ENCODE measurements around the gene LTB.

Gene LTB

GRCh38 chr6:31551371-31551770 lies 30.9 kb downstream of the LTB start:
- DNase-seq (ENCODE audit: low read depth): peak; percentile 60

DNA sequence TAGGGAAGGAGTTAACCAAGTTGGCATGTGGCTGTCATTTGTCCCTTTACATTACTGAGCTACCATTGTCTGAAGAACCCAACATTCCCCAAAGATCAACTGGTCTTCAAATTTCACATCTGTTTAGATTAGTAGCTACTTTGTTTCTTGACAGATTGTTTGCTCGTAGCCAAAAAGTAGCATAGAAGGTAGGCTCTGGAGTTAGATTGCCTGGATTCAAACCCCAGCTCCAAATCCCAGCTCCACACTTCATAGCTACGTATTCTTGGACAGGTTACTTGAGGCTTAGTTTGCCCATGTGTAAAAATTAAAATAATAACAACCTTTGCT lies 33.7 kb downstream of the LTB start:
- no peak for DNase-seq (ENCODE audit: low read depth)

DNA sequence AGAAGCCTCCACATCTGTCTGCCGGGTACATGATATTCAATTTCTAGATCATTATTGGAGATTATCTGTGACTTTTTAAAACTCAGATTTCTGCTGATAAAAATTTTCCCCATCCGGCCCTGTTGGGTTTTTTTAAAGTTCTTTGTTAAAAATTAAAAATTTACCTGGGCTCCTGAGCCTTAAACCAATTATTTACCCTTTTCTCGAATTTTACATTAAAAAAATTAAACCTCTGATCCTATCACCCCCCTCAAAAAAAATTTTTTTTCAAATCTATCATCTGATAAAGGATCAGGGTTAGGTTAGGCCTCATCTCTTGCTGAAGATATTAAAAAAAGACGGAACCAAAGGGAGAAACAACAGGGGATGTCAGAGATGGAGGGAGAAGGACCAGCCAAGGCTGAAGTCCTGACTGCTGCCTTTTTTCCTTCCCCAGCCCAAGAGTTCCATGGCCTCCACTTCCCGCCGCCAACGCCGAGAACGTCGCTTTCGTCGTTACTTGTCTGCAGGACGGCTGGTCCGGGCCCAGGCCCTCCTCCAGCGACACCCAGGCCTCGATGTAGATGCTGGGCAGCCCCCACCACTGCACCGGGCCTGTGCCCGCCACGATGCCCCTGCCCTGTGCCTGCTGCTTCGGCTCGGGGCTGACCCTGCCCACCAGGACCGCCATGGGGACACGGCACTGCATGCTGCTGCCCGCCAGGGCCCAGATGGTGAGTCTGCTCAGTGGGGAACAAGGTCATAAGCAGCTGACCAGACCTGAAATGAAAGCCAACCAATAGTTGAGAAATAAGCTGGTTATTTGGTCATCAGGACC lies 34.3 kb downstream of the LTB start:
- no peak for DNase-seq (ENCODE audit: low read depth)

DNA sequence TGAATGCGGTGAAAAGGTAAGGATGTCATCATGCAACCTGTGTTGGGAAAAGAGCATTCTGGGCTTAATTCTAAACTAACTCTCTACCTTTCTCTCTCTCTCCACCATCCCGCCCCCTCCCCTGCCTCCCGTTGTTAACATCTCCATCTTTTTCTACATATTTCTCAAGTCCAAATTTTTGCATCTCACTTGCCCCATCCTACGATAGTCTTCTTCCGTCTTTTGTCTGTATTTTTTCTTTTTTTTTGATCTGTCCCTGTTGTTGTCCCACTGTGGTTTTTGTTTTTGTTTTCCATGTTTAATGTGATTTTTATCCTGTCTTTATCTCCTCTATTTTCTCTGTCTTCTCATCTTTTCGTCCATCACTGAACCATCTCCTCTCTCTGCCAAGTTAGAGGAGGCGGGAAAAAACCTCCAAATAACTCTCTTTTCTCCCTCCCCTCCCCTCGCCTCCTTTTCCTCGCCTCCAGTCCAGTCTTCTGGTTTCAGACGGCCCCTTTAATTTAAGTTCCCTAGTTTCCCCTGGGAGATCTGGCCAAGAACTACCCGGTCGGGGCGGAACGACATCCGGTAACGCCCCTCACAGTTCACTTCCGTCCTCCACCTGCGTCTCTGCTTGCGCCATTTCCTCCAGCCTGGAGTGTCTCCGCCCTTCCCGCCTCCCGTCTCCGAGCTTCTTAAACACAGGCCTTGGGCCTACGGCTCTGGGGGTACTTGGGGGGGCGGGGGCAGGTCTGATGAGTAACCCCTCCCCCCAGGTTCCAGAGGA lies 35.1 kb downstream of the LTB start, which contains the start of gene NFKBIL1:
Gene NFKBIL1, plus strand, starts transcription at position 651 of the 769 bp plus-strand sequence. Its CDS starts 87 bp downstream, at position 738.
- peak; percentile 85 for DNase-seq (ENCODE audit: low read depth)

GRCh38 chr6:31546339-31546957 lies 35.8 kb downstream of the LTB start, which contains the start of gene ATP6V1G2:
TSS of gene ATP6V1G2 (minus strand) at chr6:31546608. CDS start at chr6:31546559, 49 bp downstream.
- peak; percentile 76 for DNase-seq (ENCODE audit: low read depth)

- DNase-seq (ENCODE audit: low read depth): no peak
Measured at GRCh38 chr6:31545291-31545690, 36.9 kb downstream of the LTB start.

GRCh38 chr6:31544676-31545075 lies 37.5 kb downstream of the LTB start:
- no peak for DNase-seq (ENCODE audit: low read depth)

- DNase-seq (ENCODE audit: low read depth): no peak
Measured at GRCh38 chr6:31543639-31544038, 38.6 kb downstream of the LTB start.

- peak; percentile 92 for DNase-seq (ENCODE audit: low read depth)
Measured at GRCh38 chr6:31541658-31542521, 40.3 kb downstream of the LTB start, which contains the start of gene DDX39B. TSS of gene DDX39B (minus strand) at chr6:31542003. CDS start at chr6:31540532, 1,471 bp downstream.

DNA sequence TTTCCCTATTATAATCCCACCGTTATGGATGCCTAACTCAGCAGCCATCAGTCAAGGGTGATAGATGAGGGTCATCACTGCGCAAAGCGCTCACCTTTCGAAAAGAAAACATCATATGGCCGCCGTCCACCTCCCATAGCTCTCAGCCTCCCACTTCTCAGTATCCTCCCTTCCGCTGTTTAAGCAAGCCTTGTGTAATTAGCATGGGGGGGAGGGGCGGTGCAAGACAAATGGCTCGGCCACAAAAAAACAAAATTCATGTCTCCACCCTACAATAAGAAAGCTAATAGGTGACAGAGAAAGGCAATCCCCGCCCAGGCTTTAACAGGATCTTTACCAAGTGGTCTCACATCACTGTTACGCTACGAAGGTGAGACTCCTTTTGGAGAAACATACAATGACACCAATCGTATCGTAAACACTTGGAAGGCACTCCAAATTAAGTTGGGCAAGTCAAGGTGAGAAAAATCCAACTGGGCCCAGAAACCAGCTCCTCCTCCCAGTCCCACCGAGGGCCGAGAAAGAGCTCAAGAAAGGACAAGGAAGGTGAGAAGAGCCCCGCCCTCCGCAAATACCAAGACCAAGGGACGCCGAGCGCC lies 41.1 kb downstream of the LTB start:
- DNase-seq (ENCODE audit: low read depth): peak; percentile 74

- no peak for DNase-seq (ENCODE audit: low read depth)
Measured at GRCh38 chr6:31540640-31541039, 41.6 kb downstream of the LTB start.

DNA sequence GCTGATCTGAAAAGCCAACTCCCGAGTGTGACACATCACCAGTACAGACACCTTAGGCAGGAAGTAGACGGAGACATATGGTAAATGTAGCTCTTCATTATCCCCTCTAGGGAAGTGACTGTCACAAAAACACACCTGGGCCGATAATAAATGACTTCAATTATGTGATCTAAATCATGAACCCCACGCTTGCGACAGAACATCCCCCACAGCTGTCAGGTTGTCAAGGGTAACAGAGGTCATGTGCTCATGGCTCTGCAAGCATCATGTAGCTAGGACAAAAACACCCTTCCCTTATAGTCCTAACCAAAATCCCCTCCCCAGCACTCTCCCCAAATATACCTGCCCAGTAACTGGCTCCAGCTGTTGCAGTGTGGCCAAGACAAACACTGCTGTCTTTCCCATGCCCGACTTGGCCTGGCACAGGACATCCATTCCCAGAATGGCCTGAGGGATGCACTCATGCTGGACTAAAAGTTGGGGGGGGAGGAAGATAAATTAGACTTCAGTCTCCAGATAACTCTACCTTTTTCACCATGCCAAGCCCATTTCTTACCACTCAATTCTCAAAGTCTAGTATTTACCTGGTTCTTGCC lies 43.3 kb downstream of the LTB start:
- no peak for DNase-seq (ENCODE audit: low read depth)

- no peak for DNase-seq (ENCODE audit: low read depth)
Measured at GRCh38 chr6:31535538-31536324, 46.5 kb downstream of the LTB start.

DNA sequence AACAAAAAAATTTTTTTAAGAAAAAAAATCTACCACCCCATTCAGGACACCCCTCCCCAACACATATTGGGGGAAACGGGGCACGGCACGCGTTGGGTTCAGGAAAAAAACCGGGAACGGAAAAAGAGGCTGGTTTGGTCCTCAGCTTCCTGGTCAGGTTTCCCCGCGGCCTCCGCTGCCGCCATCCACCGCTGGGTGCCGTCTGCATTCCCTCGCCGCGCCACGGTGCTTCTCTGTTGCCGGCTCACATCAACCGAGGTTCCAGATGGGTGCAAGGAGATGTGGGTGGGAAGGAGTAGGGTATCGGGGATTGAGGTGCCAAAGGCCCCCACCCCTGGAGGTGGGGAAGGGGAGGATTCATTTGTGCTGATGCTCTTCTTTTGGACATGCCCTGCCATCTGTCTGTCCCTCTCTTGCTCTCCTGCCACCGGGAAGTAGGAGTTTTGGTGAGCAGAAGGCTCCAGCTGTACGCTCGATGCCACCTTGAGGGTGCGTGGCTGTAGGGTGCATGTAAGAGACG lies 47.6 kb downstream of the LTB start:
- no peak for DNase-seq (ENCODE audit: low read depth)

- no peak for DNase-seq (ENCODE audit: low read depth)
Measured at GRCh38 chr6:31534011-31534410, 48.2 kb downstream of the LTB start.

DNA sequence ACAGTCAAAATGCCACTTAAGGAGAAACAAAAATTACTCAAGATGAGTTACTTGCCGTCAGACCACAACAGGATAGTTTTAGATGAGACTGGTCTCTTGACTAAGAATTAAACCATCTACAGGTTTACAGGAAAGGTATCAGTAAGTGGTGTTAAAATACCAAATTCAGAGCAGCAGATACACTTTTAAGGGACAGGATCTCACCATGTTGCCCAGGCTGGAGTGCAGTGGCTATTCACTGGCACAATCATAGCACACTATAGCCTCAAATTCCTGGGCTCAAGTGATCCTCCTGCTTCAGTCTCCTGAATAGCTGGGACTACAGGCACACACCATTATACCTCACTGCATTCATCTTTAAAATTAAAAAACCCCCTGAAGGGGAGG lies 48.8 kb downstream of the LTB start:
- no peak for DNase-seq (ENCODE audit: low read depth)

GRCh38 chr6:31532644-31533454 lies 49.4 kb downstream of the LTB start:
- no peak for DNase-seq (ENCODE audit: low read depth)

GRCh38 chr6:31531771-31532643 lies 50.2 kb downstream of the LTB start:
- DNase-seq (ENCODE audit: low read depth): no peak
